GM10266 (cell line): Measurements from ENCODE around the gene ZC4H2.
A peak's percentile ranks its signal among the peaks of the same experiment; 100 is the strongest.
"Not testable (repeated sequence)": the region's sequence is repeated elsewhere in the genome, so short reads cannot be mapped to it uniquely, and the experiment has no call there.

Source experiments
- DNase-seq: peaks from one replicate; pipeline ENCODE4 v3.0.0; 2012; ENCODE audit errors: extremely low spot score
- TF ChIP-seq, protein P1 (sequence below): IDR thresholded peaks from 2 replicates; pipeline ENCODE4 v1.5.1; 2012; ENCODE audit warnings: mild to moderate bottlenecking, low read depth; ENCODE audit not compliant: control insufficient read depth, insufficient read depth; ENCODE audit errors: missing control alignments

ZC4H2 gene

DNA sequence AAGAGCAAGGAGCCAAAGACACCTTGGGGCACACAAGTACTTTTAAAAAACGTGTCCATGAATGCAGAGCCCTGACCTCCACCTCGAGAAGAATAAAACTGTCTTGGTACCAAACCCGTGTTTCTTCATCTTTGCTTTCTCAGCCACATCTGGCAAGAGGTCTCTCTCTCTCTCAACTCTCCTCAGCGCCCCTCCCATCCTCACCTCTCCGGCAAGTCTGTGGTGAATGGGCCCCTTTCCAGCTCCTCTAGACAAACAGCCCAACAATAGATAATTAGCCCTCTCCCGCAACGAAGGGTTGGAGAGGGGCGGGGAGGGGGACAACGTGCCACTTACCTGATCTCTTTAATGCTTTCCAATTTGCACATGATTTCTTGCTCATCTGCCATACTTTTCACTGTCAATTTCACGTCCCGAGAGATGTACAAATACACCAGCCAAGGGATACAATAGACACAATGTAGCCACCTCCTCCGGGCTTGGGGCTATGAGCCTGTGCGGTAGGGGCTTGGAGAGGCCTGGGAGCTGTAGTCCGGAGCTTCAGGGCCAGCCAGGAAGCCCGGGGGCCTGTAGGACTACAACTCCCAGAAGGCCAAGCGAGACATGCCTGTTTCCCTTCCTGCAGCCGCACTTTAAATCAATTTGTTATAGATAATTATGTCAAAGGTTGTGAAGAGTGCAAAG lies at the start of gene ZC4H2:
ZC4H2 (minus strand) TSS at position 462 of the 684 bp plus-strand sequence; CDS start at position 389, 73 bp downstream.
- TF ChIP-seq, protein P1, sequence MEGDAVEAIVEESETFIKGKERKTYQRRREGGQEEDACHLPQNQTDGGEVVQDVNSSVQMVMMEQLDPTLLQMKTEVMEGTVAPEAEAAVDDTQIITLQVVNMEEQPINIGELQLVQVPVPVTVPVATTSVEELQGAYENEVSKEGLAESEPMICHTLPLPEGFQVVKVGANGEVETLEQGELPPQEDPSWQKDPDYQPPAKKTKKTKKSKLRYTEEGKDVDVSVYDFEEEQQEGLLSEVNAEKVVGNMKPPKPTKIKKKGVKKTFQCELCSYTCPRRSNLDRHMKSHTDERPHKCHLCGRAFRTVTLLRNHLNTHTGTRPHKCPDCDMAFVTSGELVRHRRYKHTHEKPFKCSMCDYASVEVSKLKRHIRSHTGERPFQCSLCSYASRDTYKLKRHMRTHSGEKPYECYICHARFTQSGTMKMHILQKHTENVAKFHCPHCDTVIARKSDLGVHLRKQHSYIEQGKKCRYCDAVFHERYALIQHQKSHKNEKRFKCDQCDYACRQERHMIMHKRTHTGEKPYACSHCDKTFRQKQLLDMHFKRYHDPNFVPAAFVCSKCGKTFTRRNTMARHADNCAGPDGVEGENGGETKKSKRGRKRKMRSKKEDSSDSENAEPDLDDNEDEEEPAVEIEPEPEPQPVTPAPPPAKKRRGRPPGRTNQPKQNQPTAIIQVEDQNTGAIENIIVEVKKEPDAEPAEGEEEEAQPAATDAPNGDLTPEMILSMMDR, result no peak
- DNase-seq, result peak; percentile 64

GRCh38 chrX:65017451-65017850 lies 41.2 kb upstream of the ZC4H2 start:
- no peak for DNase-seq
- TF ChIP-seq, protein P1, result no peak

DNA sequence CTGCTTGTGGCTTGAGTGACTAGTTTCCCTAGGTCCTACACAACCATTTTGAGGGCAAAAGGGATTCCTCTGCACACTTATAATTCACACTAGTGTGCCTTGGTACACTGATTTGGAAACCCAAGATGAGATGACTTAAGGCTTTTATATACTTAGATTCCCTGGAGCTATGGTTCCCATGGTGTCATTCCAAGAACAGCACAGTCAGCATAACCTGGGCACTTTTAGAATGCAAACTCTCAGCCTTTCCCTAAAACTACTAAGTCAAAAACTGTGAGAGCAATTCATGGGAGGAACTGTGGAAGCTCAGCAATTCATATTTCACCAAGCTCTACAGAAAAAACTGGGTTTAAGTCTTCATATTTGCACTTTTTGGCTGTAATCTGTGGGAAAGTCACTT lies 38.0 kb upstream of the ZC4H2 start:
- TF ChIP-seq, protein P1, result no peak
- no peak for DNase-seq

- DNase-seq, result no peak
- TF ChIP-seq, protein P1, result no peak
Observed at GRCh38 chrX:65009459-65009858, 33.2 kb upstream of the ZC4H2 start.

GRCh38 chrX:65002208-65002607 lies 26.0 kb upstream of the ZC4H2 start:
- DNase-seq, result not testable (repeated sequence)

DNA sequence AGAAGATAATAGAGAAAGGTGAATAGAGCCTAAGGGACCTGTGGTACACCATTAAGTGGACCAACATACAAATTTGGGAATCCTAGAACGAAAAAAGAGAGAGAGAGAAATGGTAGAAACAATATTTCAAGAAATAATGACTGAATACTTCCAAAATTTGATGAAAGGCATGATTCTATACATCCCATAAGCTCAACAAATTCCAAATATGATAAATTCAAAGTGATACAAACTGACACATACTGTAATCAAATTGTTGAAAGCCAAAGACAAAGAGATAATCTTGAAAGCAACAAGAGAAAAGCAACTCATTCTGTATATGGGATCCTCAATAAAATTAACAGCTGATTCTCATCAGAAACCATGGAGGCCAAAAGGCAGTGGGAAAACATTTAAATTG lies 20.6 kb upstream of the ZC4H2 start:
- no peak for DNase-seq
- TF ChIP-seq, protein P1, result no peak

DNA sequence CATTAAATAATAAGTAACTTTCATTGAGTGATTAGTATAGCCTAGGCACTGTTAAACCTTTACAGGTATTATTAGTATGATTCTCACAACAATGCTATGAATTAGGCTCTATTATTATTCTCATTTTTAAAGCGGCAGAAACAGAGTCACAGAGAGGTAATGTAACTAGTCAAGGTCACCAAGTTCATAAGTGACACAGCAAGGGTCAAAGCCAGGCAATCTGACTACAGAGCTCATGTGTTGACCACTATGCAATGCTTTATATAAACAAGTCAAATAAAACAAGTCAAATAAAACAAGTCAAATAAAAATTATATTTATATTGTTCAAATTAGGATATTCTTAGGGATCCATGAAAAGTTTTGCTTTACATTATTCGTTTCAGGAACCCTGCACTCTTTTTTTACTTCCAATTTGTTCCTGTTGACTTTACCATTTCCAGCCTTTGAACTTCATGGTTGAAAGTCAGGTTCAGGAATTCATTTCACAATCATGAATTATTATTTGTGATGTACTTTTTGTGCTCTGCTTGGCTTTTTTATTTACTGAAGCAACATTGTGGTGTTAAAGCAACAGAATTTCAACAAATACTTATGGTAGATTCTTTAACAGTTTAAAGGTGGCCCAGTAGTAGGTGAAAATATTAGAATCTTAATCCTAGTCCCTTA lies 18.0 kb upstream of the ZC4H2 start:
- no peak for DNase-seq
- TF ChIP-seq, protein P1, result no peak

GRCh38 chrX:64977830-64978229 lies 1.6 kb upstream of the ZC4H2 start:
- TF ChIP-seq, protein P1, result no peak
- no peak for DNase-seq
